ENCODE measurements around the gene MEX3A.
A peak's percentile ranks its signal among the peaks of the same experiment; 100 is the strongest.

MEX3A gene

DNA sequence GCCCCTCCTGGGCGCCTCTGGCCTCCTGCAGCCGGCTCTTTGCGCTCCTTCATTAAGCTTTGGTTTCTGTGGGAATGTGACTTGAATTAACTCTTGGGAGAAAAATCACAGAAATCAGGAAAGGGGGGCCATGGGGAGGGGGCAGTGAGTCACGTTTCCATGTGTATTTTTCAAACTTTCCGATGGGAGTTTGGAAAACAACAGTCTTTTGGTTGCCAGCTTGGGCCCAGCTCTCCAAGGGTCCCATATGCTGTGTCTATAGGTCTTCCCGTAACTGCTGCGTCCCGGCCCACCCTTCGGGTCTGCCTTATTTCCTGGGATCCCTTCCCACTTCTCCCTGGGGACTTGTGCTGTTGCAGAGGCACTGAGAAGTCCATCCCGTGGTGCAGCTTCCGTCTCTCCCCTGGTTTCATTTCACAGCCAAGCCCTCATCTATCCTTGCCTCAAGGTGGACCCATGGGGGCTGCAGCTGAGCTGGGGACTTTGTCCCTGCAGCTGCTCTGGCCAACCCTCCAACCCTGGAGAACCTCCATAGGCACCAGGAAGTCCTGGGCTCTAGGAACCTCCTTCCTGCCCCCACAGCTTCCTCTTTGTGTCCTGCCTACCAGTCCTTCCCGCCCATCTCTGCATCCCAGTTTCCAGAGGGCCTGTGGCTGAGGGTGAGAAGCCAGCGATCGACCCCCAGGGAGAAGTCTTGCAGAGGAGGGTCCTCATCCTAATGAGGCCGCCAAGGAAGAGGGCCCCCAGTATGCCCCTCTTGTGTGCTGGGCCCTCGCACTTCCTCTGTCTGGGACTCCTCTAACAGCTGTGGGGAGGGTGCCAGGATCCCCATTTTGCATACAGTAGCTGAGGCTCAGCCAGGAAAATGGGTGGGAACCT lies 20.6 kb upstream of the MEX3A start:
- peak; percentile 71 for DNase-seq (ENCODE audit: low spot score)

DNA sequence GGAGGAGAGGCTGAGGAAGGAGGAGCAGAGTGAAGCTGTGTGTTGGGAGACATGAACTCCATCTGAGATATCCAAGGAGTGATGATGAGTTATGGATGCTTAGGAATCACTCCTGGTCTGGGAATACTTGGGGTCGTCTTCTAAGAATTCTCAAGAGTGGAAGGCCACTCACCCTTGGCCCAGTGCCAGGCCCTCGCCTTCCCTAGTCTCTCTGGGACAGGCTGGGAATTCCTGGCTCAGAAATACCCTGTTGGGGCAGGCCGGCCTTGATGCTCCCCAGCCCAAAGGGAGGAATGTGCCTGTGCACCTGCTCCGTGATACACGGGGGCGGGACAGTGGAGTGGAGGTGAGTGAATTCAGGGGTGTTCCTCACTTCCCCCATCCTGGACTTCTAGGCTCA lies 19.6 kb upstream of the MEX3A start:
- no peak for DNase-seq (ENCODE audit: low spot score)

DNA sequence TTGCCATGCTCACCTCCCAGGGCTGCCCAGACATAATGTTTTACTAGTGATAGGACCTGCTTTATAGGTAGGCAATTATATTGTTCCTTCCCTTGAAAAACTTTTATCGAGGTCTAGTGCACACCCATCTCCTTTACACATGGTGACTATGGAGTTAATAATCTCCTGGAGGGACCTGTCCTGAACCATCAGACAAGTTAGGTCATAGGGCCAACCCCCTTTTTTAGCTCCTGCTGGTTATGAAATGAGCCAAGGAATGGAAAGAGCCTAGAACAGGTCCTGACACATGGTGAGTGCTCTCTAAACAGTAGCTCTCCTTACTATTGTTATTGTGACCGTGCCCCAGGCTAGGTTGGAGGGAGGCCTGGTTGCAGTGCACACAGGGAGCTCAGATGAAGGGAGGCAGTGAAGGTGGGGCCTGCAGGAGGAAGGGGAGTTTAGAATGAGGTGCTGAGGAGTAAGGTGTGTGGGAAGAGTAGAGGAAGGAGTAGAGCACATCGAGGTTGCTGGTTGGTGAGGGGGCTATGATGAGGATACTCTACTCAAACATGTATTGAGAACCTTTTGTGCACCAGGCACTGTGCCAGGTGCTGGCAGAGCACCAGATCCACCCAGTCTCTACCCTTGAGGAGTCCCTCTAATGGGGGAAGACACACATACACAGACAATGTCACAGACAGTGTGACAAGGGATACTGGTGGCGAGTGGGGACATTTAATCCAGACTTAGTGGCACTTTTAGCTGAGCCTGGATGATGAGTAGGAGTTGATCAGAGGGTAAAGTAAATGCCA lies 18.1 kb upstream of the MEX3A start:
- no peak for DNase-seq (ENCODE audit: low spot score)

DNA sequence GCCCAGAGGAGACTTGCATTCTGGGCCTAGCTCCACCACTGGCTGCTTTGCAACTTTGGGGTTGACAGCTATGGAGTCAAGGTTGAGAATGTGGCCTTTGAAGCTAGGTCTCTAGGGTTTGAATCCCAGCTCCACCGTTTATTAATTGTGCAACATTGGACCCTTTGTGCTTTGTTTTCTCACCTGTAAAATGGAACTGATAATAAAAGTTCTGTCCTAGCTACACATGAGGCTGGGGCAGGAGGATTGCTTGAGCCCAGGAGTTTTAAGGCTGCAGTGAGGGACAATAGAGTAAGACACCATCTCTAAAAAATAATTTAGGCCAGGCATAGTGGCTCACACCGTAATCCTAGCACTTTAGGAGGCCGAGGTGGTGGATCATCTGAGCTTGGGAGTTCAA lies 17.0 kb upstream of the MEX3A start:
- no peak for DNase-seq (ENCODE audit: low spot score)

DNA sequence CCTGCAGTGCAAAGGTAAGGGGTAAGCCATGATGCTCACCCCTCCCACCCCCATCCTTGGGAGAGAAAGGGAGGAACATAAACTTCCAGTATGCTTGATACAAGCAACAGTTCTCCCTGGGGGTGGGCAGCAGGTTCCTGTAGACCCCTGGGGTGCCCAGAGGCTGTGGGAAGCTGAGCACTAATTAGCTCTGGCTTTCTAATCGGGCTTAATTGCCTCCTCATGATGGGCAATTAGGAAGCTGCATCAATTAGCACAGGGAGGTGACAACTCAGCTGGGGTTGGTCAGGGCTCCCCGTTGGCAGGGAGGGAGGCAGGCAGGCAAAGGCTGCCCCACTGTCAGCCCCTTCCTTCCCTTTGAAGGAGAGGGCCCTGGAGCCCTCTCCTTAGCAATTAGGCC lies 16.5 kb upstream of the MEX3A start:
- no peak for DNase-seq (ENCODE audit: low spot score)

DNA sequence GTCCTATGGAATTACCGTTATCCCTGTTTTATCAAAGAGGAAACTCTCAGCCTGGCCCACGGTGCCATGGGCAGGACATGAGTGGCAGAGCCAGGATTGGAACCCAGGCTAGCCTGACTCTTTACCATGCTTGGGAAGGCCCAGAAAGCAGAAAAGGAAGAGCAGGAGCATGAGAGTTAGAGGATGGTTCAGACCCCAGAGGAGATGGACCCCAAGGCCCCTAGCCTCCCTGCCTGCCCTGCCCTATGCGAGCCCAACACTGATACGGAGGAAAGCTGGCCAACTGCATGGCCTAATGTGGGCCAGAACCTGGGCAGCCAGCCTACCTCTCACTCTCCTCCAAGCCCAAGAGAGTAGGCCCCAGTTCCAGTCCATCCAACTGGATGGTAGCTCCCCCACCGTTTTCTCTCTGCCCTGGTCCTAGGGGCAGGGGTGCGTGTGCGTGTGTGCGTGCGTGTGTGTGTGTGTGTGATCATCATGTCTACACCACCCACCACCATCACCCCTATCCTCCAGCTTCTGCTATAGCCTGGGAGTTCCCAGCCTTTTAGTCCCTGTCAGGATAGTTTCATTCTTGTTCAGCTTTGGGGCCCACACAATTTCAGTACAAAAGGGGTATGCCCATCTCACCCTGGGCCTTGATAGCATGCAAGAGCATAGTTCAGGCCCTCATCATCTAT lies 15.4 kb upstream of the MEX3A start:
- no peak for DNase-seq (ENCODE audit: low spot score)

DNA sequence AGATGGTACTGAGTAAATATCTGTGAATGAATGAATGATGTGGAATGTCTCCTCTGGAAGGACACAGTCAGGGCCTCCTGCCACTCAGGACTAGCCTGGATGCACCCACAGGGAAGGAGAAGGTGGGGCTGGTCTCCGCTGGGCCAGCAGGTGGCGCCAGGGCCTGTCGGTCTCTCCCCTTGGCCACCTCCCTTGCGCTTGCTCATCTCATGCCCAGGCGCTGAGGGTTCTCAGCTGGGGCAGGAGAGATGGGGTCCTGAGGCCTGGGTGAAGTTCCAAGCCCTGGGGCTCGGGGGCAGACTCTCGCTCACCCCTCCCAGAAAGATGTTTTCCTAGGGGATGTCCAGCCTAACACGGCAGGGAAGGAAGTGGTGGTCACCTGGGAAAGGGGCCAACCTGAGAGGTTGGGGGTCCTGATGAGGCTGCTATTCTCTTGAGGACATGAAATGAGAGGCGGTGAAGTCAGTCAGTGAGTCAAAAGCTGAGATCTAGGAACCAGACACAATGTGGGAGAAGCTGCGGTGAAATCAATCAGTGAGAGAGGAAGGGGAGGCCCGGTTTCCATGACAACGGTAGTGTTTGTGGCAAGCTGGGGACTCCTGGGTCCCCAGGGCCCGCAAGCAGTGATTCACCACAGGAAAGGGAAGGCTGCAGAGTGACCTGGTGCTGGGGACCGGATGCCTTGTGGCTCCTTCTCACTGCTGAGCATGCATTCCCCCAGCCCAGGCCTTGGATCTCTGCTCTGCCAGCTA lies 14.6 kb upstream of the MEX3A start:
- peak; percentile 91 for DNase-seq (ENCODE audit: low spot score)

DNA sequence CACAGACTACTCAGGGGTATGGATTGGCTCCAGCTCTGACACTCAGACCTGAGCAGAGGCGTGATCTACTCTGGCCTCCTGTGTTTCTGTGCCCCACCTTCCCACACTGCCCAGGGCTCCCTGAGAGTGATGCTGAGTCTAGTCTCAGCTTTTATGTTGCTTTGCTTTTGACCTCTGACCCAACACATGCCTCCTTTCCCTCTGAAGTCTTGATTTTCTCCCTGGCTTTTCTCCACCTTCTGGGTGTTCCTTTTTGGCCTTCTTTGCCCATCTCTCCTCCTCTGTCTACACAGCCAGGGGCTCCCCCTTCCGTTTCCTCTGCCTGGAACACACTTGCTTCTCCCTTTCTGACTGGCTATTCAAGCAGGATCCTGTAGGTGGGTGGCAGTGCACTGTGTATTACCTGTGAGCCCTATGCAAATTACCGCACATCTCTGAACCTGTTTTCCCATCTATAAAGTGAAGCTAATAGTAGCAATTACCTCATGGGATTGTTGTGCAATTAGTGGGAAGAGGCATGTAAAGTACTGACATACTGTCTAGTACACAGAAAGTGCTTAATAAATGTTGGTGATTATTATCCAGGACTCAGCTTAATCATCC lies 13.7 kb upstream of the MEX3A start:
- DNase-seq (ENCODE audit: low spot score) = no peak

DNA sequence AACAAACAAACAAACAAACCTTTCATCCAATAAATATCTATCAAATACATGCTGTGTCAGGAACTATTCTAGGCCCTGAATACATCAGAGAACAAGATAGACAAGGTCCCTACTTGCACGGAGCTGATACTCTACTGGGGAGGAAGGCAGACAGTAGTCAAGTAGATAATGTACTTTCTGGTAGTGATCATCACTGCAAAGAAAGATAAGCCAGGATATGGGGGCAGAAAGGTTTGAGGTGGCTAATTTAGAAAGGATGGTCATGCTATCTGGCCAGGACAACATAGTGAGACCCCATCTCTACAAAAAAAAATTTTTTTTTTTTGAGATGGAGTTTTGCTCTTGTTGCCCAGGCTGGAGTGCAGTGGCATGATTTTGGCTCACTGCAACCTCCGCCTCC lies 9.3 kb upstream of the MEX3A start:
- no peak for DNase-seq (ENCODE audit: low spot score)

DNA sequence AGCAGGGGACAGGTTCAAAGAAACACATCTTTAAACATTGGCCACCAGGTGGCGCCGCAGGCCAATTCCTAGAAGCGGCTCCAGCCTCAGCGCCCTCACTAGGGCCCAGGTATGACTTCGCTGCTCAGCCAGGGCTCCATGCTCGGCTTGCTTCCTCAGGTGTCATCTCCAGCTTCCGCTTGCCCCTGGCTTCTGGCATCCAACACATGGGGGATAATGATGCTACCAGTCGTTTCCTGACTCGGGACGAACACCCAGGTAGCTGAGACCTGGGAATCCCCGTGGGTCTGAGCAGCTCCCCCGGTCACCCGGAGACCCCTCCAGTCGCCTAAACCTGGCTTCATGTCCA lies 8.5 kb upstream of the MEX3A start:
- peak; percentile 84 for DNase-seq (ENCODE audit: low spot score)

DNA sequence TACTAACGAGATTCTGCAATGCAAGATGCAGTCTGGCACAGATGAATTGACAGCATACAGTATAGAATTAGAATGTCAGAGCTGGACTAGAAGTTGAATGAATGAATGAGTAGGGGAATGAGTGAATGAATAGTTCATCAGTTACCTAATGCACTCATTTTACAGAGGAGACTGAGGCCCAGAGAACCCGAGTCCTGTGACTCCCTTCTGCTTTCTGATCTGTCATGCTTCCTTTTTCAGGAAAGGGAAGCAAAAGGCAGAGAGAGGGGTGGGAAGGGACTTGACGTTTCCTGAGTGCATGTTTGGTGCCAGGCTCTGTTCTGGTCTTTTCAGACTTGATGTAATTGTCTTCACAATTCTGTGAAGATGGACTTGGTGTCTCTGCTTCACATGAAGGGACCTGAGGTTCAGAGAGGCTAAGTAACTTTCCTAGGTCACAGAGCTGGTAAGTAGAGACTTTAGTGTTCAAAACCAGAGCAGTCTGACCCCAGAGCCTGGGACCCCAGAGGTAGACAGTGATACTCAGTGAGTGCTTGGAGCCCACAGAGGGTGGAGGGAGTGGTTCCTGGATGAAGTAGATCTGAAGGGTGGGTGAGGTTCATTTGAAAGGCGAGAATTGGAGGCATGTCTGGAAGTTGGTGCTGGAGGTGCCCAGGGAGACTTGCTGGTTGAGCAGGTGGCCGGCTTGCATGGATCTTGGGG lies 8.0 kb upstream of the MEX3A start:
- no peak for DNase-seq (ENCODE audit: low spot score)

DNA sequence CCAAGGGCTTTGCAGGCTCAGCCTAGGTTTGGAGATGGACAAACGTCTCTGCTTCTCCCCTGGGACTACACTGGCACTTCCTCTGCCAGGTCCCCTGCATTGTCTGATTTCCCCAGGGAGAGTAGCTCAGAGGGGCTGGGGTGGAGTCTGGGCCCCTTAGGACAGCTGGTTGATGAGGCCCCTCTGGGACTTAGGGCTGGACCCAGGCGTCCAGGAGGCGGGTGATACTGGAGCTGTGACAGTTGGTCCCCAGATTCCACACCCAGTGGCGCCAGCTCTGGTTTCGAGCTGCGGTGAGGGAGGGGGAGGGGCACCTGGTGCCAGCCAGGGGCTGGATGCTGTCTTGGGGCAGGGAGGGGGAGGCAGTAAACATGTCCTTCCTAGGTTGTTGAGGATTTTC lies 7.4 kb upstream of the MEX3A start:
- no peak for DNase-seq (ENCODE audit: low spot score)

DNA sequence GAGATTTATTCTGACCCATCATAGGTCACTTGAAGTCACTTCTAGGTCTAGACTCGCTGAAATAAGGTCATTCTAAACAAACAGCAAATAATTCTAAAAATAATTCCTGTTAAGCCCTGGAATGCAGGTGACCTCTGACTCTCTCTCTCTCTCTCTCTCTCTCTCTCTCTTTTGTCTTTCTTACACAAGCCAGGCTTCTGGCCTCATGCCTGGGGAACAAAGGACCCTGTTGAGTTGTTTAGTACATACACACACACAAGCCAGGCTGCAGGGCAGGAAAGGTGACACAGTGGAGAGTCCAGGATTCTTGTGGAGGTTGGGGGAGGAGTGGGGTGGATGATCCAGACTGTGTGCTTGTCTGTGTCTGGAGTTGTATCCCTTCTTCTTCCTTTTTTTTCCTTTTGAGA lies 4.0 kb upstream of the MEX3A start:
- no peak for DNase-seq (ENCODE audit: low spot score)

DNA sequence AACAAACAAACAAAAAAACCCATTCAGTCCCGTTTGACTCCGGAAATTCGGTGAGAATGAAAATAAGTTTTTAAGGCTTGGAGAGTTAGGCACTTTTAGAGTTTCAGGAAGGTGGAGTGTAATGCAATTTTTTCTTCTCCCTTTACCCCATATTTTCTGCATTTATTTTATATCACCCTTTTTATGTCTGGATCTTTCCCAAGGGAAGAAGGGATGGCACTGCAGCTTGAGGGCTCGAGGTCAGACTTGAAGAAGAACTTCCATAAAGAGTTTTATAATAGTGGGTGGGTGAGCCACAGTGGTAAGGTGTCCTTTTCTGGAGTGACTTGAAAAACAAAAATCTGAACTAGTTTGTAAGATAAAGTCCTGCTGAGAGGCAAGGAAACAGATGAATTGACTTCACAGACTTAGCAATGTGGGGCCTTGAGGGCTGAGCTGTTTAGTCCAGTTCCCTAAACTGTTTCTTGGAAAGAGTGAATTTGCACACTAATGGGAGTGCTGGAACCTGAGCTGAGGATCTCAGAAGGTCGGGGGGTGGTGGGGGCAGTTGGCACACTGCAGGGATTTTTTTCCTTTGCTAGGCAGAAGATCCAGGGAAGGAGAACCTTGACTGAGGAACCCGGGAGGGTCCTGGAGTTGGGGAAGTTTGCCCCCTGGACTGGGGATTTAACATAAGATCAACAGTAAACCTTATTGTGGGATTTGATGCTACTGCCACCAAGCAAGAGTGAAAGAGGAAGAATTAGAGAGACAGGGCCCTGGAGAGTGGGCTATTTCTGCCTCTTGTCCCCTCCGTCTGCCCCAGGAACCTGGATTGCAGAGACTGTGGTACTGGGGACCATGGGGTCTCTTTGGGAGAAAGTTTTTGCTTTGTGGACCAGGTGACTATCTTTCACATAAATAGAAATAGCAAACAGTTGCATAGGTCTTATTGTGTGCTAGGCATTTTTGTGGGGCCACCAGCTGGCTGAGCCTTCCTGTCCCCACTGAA lies 1.8 kb upstream of the MEX3A start:
- DNase-seq (ENCODE audit: low spot score) = no peak

DNA sequence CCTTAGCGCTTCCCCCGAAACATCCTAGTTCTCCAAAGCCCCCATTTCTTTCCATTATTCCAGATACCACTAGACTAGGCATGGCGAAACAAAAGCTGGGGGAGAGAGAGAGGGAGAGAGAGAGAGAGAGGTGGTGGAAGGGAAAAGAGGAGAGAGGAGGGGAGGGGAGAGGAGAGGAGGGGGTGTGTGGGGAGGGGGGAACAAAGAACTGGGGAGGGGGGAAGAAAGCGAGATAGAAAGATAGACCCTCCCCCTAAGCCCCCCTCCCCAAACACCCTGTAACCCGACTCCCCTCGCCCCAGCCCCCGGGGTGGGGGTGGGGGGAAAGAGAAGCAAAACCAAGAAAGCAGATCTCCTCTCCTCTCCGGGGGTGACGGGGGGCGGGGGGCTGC lies 352 bp downstream of the MEX3A start:
- peak; percentile 68 for DNase-seq (ENCODE audit: low spot score)

DNA sequence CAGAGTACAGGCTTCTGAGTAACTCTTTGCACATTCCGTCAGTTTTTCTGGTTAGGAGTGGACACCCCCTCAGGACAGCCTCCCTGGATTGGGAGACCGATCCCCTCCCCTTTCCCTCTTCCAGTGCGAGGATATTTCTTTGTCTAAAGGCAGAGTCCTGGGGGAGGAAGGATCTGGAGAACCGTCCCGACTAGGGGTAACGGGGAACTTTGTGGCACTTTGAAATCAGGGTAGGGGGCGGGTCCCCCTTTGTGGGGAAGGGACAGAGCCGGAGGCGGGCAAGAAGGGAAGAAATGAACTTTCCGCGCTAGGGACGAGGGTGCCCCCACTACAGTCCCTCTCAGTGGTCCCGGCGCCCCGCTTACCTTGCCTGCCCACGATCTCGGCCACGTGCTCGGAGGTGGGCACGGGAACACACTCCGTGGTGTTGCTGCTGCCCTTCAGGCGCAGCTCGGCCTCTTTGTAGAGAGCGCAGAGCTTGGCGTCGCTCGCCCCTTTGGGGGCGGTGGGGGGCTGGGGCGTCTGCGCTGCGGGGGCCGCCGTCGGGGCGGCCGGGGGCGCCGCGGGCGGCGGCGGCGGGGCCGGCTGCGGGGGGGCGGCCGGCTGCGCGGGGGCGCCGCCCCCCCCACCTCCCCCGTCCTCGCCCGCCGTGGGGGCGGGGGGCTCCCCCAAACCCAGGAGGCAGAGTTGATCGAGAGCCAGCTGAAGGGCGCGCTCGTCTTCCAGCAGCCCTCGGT lies 917 bp downstream of the MEX3A start:
- no peak for DNase-seq (ENCODE audit: low spot score)

DNA sequence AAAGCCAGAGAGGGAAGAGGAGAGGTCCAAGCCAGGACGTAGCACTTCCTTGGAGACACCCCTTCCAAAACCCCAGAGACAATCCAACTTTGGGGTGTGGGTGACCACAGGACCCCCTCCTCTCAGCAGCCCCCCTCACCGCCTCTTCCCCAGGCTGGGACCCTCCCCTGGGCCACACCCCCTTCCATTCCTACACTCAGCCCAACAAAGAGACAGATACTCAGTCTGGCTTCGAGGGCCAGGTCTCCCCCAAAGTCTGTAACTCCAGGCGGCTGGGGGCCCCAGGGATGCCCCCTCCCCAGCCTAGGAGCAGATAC lies 1.4 kb downstream of the MEX3A start:
- peak; percentile 70 for DNase-seq (ENCODE audit: low spot score)

DNA sequence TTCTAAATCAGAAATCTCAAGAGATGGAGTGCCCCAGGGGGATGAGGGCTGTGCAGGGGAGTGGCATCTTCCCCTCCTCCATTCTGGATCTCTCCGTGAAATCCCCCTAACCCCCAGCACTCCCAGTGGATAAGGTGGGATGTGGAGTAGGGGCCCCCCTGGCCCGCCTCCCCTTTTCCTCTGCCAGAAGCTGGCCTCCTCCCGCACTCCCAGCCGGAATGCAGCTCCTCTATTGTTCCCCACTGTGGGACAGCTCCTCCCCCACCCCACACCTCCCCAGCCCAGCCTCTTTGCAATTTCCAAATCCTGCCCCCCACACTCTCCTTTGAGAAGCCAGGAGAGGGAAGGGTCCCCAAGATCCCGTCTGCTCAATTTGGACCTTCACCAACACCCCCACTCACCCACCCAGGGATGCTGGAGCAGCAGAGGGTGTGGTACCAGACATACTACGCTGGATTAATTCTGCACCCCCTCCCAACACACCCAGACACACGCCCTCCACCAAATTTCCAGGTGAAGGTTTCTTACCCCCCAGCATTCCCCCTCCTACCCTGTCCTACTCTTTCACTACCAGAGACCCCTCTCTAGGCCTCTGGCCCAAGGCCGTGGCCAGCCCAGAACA lies 1.9 kb downstream of the MEX3A start:
- no peak for DNase-seq (ENCODE audit: low spot score)

DNA sequence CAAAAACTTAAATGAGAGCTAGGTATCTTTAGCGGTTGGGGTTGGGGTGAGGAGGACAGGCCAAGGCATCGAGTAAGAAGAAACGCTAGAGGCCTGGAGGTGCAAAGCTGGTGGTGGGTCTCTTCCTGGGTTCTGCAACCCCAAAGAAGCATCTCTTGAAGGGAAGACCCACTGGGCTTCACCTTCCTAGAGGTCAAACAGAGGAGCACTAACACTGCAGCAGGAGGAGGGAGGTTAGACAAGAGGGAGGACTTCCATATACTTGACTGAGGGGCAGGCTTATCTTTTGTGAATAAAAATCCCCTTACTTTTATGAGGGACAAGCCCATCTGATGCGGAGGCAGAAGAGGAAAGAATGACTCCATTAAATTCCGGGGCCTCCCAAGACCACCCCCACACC lies 2.5 kb downstream of the MEX3A start:
- DNase-seq (ENCODE audit: low spot score) = no peak
